ENCODE results near the gene COG7. TPM values are rescaled to one million over a fixed set of nuclear protein-coding genes. Genes with fewer than 3 reads are reported as not detected.

Gene COG7
- total and polyA plus RNA-seq, 2 of the 13 experiments (the other 11 are each of a cell fraction or from before 2014, with no cell fraction given): 12.6 to 54.5 TPM

DNA sequence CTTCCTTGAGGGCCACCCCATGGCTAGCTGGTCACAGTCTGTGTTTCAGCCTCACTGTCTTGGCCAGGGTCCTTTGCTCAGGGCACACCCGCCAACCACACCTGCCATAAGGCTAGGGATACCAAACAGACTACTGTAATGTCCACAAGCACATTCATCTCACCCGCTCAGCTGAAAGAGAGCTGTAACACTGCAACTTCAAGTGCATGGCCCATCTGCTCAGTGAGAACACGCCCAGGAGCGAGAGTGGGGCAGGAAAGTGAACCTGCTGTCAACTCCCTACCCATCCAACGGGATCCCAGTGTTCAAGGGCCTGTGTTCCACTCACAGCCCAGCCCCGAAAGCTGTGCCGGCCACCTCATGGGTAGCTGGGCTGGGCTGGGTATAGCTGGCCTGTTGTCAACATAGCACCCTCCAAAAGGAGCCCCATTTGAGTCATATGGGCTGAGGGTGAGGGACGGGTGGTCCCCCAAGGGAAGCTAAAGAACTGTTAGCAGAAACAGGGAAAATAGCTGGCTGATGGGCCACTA lies 95.2 kb downstream of the COG7 start:
- no peak overlapping the region for H2AFZ ChIP-seq (ENCODE audit: low read length)
- H3K4me2 ChIP-seq (ENCODE audit: low read depth, low read length): no peak overlapping the region
- in situ Hi-C loops (cut with HindIII; ENCODE audit: extremely low pct_ligation_motif_present, low pct_unique_long_range_greater_than_20kb) (no loop called here), intact Hi-C loops (cut with micrococcal nuclease; ENCODE audit: unreplicated experiment) (no loop called here)
- 0 out of 2 replicates have a peak, but pooled peaks have one; percentile 34 for TF ChIP-seq ZBTB7A (CRISPR knock-in tag; IDR thresholded peaks at IDR 0.05)
- TF ChIP-seq IRF1 (CRISPR knock-in tag; IDR thresholded peaks at IDR 0.05; ENCODE audit: low read depth): no peak
- no peak overlapping the region for H3K4me3 ChIP-seq (replicated peaks in 1 of 3; ENCODE audit: insufficient read depth in 1 of 3, low read depth in 2 of 3, low read length in 3 of 3)
- no TSS peak for BruUV-seq (replicated peaks)
- ChIA-PET CTCF (ENCODE audit: low intra/inter-chr PET ratio, low total read pairs) (no interaction called here), POLR2A (no interaction called here)
- no peaks in the 10 kb centered on the region for H4K20me1 ChIP-seq (ENCODE audit: insufficient read depth, low read length)
- peaks cover 2 to 45% of the 10 kb centered on the region in 2 experiments; a peak in 4 of 5 replicates for H3K27me3 ChIP-seq (ENCODE audit: control insufficient read depth in 1 of 2, insufficient read depth in 2 of 2, low read length in 2 of 2)
- no peak overlapping the region for H3K27ac ChIP-seq (ENCODE audit: extremely low read length, insufficient read depth, low read length)
- FAIRE-seq: no peak
- no peak overlapping the region for H3K9ac ChIP-seq (ENCODE audit: insufficient read depth, low read depth, low read length)
- H3K79me2 ChIP-seq (ENCODE audit: insufficient read depth, low read length): no peaks in the 10 kb centered on the region
- WGBS (ENCODE audit: low lambda C conversion rate): 4% methylated on average over 5 of the region's 8 CpGs
- H3K9me3 ChIP-seq (ENCODE audit: low read length): no peaks in the 10 kb centered on the region
- no peaks in the 10 kb centered on the region for H3K36me3 ChIP-seq (replicated peaks in 1 of 2; ENCODE audit: control insufficient read depth in 1 of 2, insufficient read depth in 2 of 2, low read length in 2 of 2)
- ATAC-seq: 0 out of 3 replicates have a peak, but pooled peaks have one; percentile 8
- DNase-seq (ENCODE audit: low spot score): no peak
- H3K4me1 ChIP-seq (ENCODE audit: insufficient read depth, low read length): no peaks in the 10 kb centered on the region

- Histone ChIP-seq H3K79me2 (ENCODE audit: insufficient read depth, low read length) (no peaks in the 10 kb centered on the region), H3K4me2 (ENCODE audit: low read depth, low read length) (no peak overlapping the region), H3K27me3 (ENCODE audit: control insufficient read depth in 1 of 2, insufficient read depth in 2 of 2, low read length in 2 of 2) (peaks cover 2 to 45% of the 10 kb centered on the region in 2 experiments; a peak in 4 of 5 replicates), H2AFZ (ENCODE audit: low read length) (no peak overlapping the region), H3K27ac (ENCODE audit: extremely low read length, insufficient read depth, low read length) (no peak overlapping the region), H4K20me1 (ENCODE audit: insufficient read depth, low read length) (no peaks in the 10 kb centered on the region), H3K4me1 (ENCODE audit: insufficient read depth, low read length) (no peaks in the 10 kb centered on the region), H3K4me3 (replicated peaks in 1 of 3; ENCODE audit: insufficient read depth in 1 of 3, low read depth in 2 of 3, low read length in 3 of 3) (no peak overlapping the region), H3K36me3 (replicated peaks in 1 of 2; ENCODE audit: control insufficient read depth in 1 of 2, insufficient read depth in 2 of 2, low read length in 2 of 2) (no peaks in the 10 kb centered on the region), H3K9ac (ENCODE audit: insufficient read depth, low read depth, low read length) (no peak overlapping the region), H3K9me3 (ENCODE audit: low read length) (no peaks in the 10 kb centered on the region)
- in situ Hi-C loops (cut with HindIII; ENCODE audit: extremely low pct_ligation_motif_present, low pct_unique_long_range_greater_than_20kb) (no loop called here), intact Hi-C loops (cut with micrococcal nuclease; ENCODE audit: unreplicated experiment) (no loop called here)
- FAIRE-seq (no peak), DNase-seq (ENCODE audit: low spot score) (no peak), ATAC-seq (no peak)
- BruUV-seq (replicated peaks): no TSS peak
- 21% methylated on average over 7 of the region's 7 CpGs for WGBS (ENCODE audit: low lambda C conversion rate)
- CTCF ChIA-PET (ENCODE audit: low intra/inter-chr PET ratio, low total read pairs): no interaction called here
- POLR2A ChIA-PET: no interaction called here
- TF ChIP-seq ZMAT3 (CRISPR knock-in tag; conservative IDR thresholded peaks at IDR 0.05) (no peak), ZBTB46 (CRISPR knock-in tag; IDR thresholded peaks at IDR 0.05; ENCODE audit: borderline replicate concordance) (no peak), TRIM22 (IDR thresholded peaks at IDR 0.05) (no peak), REST (IDR thresholded peaks at IDR 0.05; ENCODE audit: borderline replicate concordance in 1 of 2, low read depth in 1 of 2, low read length in 2 of 2) (no peak)
- TF ChIP-seq, protein P1, sequence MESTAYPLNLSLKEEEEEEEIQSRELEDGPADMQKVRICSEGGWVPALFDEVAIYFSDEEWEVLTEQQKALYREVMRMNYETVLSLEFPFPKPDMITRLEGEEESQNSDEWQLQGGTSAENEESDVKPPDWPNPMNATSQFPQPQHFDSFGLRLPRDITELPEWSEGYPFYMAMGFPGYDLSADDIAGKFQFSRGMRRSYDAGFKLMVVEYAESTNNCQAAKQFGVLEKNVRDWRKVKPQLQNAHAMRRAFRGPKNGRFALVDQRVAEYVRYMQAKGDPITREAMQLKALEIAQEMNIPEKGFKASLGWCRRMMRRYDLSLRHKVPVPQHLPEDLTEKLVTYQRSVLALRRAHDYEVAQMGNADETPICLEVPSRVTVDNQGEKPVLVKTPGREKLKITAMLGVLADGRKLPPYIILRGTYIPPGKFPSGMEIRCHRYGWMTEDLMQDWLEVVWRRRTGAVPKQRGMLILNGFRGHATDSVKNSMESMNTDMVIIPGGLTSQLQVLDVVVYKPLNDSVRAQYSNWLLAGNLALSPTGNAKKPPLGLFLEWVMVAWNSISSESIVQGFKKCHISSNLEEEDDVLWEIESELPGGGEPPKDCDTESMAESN (CRISPR knock-in tag; conservative IDR thresholded peaks at IDR 0.05): no peak
Observed at GRCh38 chr16:23356941-23357340, 96.0 kb downstream of the COG7 start.

Data from HepG2 (cell line).